Ishikawa (cell line): ENCODE results near the gene MUC7.

Source experiments
- CEBPB ChIP-seq: IDR thresholded peaks from 2 replicates; pipeline ENCODE4 v1.6.1; 2012
- CREB1 ChIP-seq: IDR thresholded peaks from 2 replicates; pipeline ENCODE4 v1.6.1; 2012; ENCODE audit warnings: low read depth
- EGR1 ChIP-seq: IDR thresholded peaks from 2 replicates; pipeline ENCODE4 v1.6.1; 2012
- EP300 ChIP-seq: IDR thresholded peaks from 2 replicates; pipeline ENCODE4 v1.6.1; 2012; ENCODE audit warnings: borderline replicate concordance
- FOXM1 ChIP-seq: IDR thresholded peaks from 2 replicates; pipeline ENCODE4 v1.6.1; 2012; ENCODE audit warnings: low read depth, borderline replicate concordance
- NFIC ChIP-seq: IDR thresholded peaks from 2 replicates; pipeline ENCODE4 v1.6.1; 2012
- RAD21 ChIP-seq: IDR thresholded peaks from 2 replicates; pipeline ENCODE4 v1.6.1; 2012; ENCODE audit warnings: low read depth
- TAF1 ChIP-seq: IDR thresholded peaks from 2 replicates; pipeline ENCODE4 v1.6.1; 2012; ENCODE audit warnings: low read depth, mild to moderate bottlenecking
- TCF12 ChIP-seq: IDR thresholded peaks from 2 replicates; pipeline ENCODE4 v1.6.1; 2012; ENCODE audit warnings: low read depth
- TEAD4 ChIP-seq: IDR thresholded peaks from 2 replicates; pipeline ENCODE4 v1.6.1; 2012
- YY1 ChIP-seq: IDR thresholded peaks from 2 replicates; pipeline ENCODE4 v1.6.1; 2012; ENCODE audit warnings: low read depth
- ZBTB7A ChIP-seq: IDR thresholded peaks from 2 replicates; pipeline ENCODE4 v1.6.1; 2012; ENCODE audit warnings: low read depth
- TF ChIP-seq, protein P1 (sequence below): IDR thresholded peaks from 2 replicates; pipeline ENCODE4 v1.6.1; 2012; ENCODE audit warnings: low read depth, mild to moderate bottlenecking
- TF ChIP-seq, protein P2 (sequence below): IDR thresholded peaks from 2 replicates; pipeline ENCODE4 v1.6.1; 2012
- TF ChIP-seq, protein P3 (sequence below): IDR thresholded peaks from 2 replicates; pipeline ENCODE4 v1.6.1; 2012

Gene MUC7

DNA sequence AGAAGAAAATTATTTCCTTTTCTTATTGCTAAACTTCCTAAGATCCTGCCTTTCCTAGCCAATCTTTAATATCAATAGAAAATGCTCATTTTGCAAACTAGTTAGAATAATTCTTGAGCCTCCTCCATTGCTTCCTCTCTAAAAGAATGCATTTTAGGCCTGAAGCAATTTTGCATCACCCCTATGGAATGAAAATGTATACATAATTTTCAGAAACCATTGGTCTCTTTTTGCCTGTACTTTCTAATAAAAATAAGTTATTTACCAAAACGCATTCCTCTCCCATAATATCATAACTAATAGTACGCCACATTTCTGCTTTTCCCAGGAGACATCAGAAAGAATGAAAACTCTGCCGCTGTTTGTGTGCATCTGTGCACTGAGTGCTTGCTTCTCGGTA lies 1.7 kb downstream of the MUC7 start:
- no peak for TF ChIP-seq TEAD4
- TF ChIP-seq, protein P1, sequence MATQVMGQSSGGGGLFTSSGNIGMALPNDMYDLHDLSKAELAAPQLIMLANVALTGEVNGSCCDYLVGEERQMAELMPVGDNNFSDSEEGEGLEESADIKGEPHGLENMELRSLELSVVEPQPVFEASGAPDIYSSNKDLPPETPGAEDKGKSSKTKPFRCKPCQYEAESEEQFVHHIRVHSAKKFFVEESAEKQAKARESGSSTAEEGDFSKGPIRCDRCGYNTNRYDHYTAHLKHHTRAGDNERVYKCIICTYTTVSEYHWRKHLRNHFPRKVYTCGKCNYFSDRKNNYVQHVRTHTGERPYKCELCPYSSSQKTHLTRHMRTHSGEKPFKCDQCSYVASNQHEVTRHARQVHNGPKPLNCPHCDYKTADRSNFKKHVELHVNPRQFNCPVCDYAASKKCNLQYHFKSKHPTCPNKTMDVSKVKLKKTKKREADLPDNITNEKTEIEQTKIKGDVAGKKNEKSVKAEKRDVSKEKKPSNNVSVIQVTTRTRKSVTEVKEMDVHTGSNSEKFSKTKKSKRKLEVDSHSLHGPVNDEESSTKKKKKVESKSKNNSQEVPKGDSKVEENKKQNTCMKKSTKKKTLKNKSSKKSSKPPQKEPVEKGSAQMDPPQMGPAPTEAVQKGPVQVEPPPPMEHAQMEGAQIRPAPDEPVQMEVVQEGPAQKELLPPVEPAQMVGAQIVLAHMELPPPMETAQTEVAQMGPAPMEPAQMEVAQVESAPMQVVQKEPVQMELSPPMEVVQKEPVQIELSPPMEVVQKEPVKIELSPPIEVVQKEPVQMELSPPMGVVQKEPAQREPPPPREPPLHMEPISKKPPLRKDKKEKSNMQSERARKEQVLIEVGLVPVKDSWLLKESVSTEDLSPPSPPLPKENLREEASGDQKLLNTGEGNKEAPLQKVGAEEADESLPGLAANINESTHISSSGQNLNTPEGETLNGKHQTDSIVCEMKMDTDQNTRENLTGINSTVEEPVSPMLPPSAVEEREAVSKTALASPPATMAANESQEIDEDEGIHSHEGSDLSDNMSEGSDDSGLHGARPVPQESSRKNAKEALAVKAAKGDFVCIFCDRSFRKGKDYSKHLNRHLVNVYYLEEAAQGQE = no peak
- no peak for TF ChIP-seq ZBTB7A

DNA sequence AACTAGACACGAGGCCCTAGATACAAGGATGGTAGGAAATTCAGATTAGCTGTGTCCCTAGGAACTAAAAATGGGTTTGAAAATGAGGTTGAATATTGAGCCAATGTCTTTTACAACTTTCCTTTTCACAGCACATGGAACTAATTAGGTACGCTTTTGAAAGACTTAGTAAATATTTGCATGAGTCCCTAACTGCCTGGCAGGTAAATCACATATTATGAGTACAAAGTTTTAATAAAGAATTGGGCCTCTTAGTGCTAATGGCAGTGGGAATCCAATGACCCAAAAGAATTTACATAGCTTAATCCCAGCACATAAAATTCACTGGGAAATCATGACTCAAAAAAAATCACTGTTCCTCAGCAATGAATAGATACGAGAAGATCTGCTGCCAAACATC lies 16.8 kb downstream of the MUC7 start:
- no peak for TF ChIP-seq NFIC

DNA sequence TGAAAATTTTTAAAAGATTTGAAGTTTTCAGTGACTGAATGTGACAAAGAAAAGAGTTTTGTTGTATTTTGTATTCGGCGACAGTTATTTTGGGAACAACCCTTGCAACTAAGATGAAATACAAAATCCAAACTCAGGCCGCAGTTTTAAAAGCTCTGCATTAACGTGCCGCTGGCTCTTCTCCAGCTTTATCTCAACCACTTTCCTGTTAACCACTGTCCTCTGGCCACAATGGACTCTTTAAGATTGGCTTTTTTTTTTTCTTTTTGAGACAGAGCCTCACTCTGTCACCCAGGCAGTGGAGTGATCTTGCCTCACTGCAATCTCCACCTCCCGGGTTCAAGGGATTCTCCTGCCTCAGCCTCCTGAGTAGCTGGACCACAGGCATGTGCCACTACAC lies 24.2 kb downstream of the MUC7 start:
- no peak for TF ChIP-seq TCF12
- no peak for TF ChIP-seq YY1
- no peak for TF ChIP-seq CREB1
- TF ChIP-seq, protein P1 = no peak
- TF ChIP-seq ZBTB7A = no peak
- no peak for TF ChIP-seq FOXM1
- TF ChIP-seq EP300 = no peak

DNA sequence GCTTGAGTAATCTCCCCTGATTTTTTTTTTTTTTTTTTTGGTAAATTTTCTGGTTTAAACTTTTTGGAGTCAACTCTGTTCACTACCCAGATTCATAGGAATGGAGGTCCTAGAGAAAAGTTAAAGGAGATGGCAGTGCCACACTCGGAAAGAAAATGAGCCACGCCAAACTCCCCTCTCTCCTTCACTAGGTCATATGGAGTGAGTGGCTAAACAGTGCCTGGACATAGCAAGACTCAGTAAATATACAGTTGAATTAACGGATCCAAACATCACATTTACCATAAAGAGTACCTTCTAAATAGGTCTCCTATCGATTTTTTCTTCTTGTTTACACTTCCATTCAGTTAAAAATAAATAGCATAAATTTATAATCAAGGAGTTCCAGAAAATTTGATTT lies 32.7 kb downstream of the MUC7 start:
- TF ChIP-seq YY1 (no peak), EGR1 (no peak)

DNA sequence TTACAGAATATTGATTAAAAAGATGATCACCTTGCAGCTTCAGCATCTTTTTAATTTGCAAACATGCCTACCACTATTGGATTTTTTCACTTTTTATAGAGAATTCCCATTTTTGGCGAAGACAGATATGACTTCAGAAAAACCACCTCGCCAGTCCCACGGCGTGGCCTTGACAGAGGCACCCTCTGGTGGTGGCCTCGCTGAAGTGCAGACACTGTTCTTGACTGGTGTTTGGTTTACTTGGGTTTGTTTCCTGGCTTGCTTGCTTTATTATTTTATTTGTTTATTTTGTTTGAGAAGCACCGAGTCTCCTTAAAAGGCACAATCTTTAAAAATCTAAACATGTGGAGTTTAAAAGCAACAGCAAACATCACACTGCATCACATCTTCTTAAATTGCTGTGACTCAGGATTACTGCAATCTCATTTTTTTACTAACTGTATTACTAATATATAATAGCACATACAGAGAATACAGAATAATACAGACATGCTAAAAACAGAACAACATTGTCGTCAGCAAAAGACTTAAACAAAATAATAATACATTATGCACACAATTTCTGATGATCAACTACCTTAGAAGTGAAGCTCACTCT lies 33.3 kb downstream of the MUC7 start:
- peak; percentile 89 for TF ChIP-seq RAD21
- TF ChIP-seq, protein P2, sequence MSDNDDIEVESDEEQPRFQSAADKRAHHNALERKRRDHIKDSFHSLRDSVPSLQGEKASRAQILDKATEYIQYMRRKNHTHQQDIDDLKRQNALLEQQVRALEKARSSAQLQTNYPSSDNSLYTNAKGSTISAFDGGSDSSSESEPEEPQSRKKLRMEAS = no peak

DNA sequence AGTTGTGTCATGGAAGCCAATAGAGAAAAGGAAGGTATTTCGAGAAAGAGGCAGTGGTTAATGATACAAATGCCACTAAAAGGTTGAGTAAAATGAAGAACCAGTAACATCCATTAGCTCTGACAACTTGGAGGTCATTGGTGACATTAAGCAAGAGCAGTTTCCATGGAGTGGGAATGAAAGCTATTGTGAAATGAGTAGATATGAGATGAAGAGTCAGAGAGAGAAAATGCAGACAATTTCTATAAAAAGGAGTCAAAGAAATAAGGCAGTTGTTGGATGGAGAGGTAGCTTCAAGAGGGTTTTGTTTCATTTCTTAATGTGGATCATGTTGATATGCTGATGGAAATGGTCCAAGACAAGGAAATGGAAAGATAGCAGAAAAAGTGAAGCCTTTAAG lies 36.8 kb downstream of the MUC7 start:
- TF ChIP-seq EP300 (no peak), CREB1 (no peak), RAD21 (no peak), CEBPB (no peak), EGR1 (no peak), NFIC (no peak), YY1 (no peak), TAF1 (no peak), FOXM1 (no peak)
- TF ChIP-seq, protein P3, sequence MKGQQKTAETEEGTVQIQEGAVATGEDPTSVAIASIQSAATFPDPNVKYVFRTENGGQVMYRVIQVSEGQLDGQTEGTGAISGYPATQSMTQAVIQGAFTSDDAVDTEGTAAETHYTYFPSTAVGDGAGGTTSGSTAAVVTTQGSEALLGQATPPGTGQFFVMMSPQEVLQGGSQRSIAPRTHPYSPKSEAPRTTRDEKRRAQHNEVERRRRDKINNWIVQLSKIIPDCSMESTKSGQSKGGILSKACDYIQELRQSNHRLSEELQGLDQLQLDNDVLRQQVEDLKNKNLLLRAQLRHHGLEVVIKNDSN = no peak
- TF ChIP-seq, protein P2 = no peak
- TF ChIP-seq, protein P1 = no peak

DNA sequence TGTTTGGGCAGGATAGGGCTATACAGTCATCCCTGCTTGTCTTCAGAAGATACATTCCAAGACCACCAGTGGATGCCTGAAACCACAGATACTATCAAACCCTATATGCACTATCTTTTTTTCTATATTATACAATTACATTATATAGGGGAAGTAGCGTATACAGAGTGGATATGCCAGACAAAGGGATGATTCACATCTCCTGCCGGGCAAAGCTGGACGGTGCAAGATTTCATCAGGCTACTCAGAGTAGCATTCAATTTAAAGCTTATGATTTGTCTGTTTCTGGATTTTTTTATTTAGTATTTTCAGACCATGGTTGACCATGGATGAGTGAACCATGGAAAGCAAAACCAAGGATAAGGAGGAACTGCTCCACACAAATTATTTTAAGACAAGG lies 39.4 kb downstream of the MUC7 start:
- no peak for TF ChIP-seq EGR1
- TF ChIP-seq, protein P2 = no peak
- TF ChIP-seq TCF12 = no peak
- TF ChIP-seq TAF1 = no peak
